Endodermal cell (in vitro differentiated cells): ENCODE measurements around the gene CEP85L. TPM values are rescaled to one million over a fixed set of nuclear protein-coding genes. Genes with fewer than 3 reads are reported as not detected.

Experiments used
- DNase-seq: peaks from one replicate; pipeline ENCODE4 v3.0.0-alpha.2; 2017
- H3K27ac ChIP-seq: 2 replicates; pipeline ENCODE4 v1.5.1; 2013; ENCODE audit warnings: mild to moderate bottlenecking, low read depth, low read length, moderate library complexity
- H3K27me3 ChIP-seq: 2 replicates; pipeline ENCODE4 v1.6.1; 2013; ENCODE audit warnings: mild to moderate bottlenecking, low read length, moderate library complexity; ENCODE audit not compliant: insufficient read depth, control insufficient read depth, poor library complexity, severe bottlenecking
- H3K36me3 ChIP-seq: 2 replicates; pipeline ENCODE4 v1.7.0; 2013; ENCODE audit warnings: mild to moderate bottlenecking, low read length, moderate library complexity; ENCODE audit not compliant: control insufficient read depth, insufficient read depth
- H3K4me1 ChIP-seq: one replicate; pipeline ENCODE4 v1.7.0; 2013; ENCODE audit warnings: low read length; ENCODE audit not compliant: control insufficient read depth, insufficient read depth
- H3K4me3 ChIP-seq: 2 replicates; pipeline ENCODE4 v1.5.1; 2013; ENCODE audit warnings: mild to moderate bottlenecking, low read length, moderate library complexity
- H3K9ac ChIP-seq: 2 replicates; pipeline ENCODE4 v1.6.1; 2013; ENCODE audit warnings: mild to moderate bottlenecking, low read length, moderate library complexity; ENCODE audit not compliant: poor library complexity, severe bottlenecking; ENCODE audit errors: extremely low read depth
- H3K9me3 ChIP-seq: 2 replicates; pipeline ENCODE4 v1.6.1; 2013; ENCODE audit warnings: mild to moderate bottlenecking, low read length, moderate library complexity; ENCODE audit not compliant: control insufficient read depth
- H3K27ac Mint-ChIP-seq: 2 replicates; pipeline ENCODE4 v1.8.0; 2020; ENCODE audit warnings: mixed read lengths
- H3K27me3 Mint-ChIP-seq: 2 replicates; pipeline ENCODE4 v1.8.0; 2021; ENCODE audit warnings: mild to moderate bottlenecking, mixed read lengths; ENCODE audit not compliant: insufficient read depth
- H3K36me3 Mint-ChIP-seq: 2 replicates; pipeline ENCODE4 v1.8.0; 2020; ENCODE audit warnings: low read depth, mixed read lengths
- H3K4me1 Mint-ChIP-seq: 2 replicates; pipeline ENCODE4 v1.8.0; 2020; ENCODE audit warnings: mixed read lengths
- H3K4me3 Mint-ChIP-seq: 2 replicates; pipeline ENCODE4 v1.8.0; 2020; ENCODE audit warnings: mild to moderate bottlenecking, moderate library complexity, mixed read lengths
- H3K9me3 Mint-ChIP-seq: 2 replicates; pipeline ENCODE4 v1.8.0; 2020; ENCODE audit warnings: mild to moderate bottlenecking, mixed read lengths
- WGBS, 2 experiments: methylation state at CpG; one replicate each; pipeline versions ENCODE4 v1.1.5 to v1.1.7; 2013; ENCODE audit warnings: missing lambda C conversion rate in 2 of 2, mixed read lengths in 1 of 2; ENCODE audit not compliant: insufficient coverage in 1 of 2, insufficient read length in 1 of 2; 5-methylcytosine and 5-hydroxymethylcytosine counted together
- total RNA-seq, 2 donors: library from RNA; stranded (reverse); fragmentation: NEBNext Ultra II Directional in 1 of 2; extraction: Animal tissue kit (Norgen Biotek cat#: 25700) in 1 of 2; gene quantifications; 2 replicates in 1 of 2; 3 replicates in 1 of 2; pipeline ENCODE4 v1.2.1, GENCODE V29; 2021
- TF ChIP-seq, protein P1 (sequence below): fragments of 200-600 bp; sonication (generic); conservative IDR thresholded peaks from 2 replicates; pipeline ENCODE4 v1.5.0; 2021; ENCODE audit warnings: antibody characterized with exemption, mild to moderate bottlenecking

Gene CEP85L
- total RNA-seq, 2 donors from 2014 or later, result 6.7 to 10.2 TPM

- Histone ChIP-seq H3K9me3 (peaks cover 19% of the 10 kb centered on the region), H3K4me1 (no peaks in the 10 kb centered on the region), H3K9ac (no peak overlapping the region), H3K36me3 (no peaks in the 10 kb centered on the region), H3K4me3 (no peak overlapping the region), H3K27ac (no peak overlapping the region), H3K27me3 (no peaks in the 10 kb centered on the region)
- TF ChIP-seq, protein P1, sequence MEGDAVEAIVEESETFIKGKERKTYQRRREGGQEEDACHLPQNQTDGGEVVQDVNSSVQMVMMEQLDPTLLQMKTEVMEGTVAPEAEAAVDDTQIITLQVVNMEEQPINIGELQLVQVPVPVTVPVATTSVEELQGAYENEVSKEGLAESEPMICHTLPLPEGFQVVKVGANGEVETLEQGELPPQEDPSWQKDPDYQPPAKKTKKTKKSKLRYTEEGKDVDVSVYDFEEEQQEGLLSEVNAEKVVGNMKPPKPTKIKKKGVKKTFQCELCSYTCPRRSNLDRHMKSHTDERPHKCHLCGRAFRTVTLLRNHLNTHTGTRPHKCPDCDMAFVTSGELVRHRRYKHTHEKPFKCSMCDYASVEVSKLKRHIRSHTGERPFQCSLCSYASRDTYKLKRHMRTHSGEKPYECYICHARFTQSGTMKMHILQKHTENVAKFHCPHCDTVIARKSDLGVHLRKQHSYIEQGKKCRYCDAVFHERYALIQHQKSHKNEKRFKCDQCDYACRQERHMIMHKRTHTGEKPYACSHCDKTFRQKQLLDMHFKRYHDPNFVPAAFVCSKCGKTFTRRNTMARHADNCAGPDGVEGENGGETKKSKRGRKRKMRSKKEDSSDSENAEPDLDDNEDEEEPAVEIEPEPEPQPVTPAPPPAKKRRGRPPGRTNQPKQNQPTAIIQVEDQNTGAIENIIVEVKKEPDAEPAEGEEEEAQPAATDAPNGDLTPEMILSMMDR, result no peak
- Mint-ChIP-seq H3K27me3 (no peaks in the 10 kb centered on the region), H3K9me3 (peaks cover 9% of the 10 kb centered on the region), H3K4me3 (no peak overlapping the region), H3K4me1 (peaks cover 4% of the 10 kb centered on the region), H3K36me3 (no peaks in the 10 kb centered on the region), H3K27ac (no peak overlapping the region)
- no peak for DNase-seq
- WGBS, 2 experiments, result 100% methylated on average over 1 of the region's 1 CpG; no CpG with 5 or more reads in 1 of the 2 experiments
Observed at GRCh38 chr6:118569498-118569897, 81.9 kb downstream of the CEP85L start.

GRCh38 chr6:118567974-118568373 lies 83.4 kb downstream of the CEP85L start:
- H3K27me3 Mint-ChIP-seq, result no peaks in the 10 kb centered on the region
- Histone ChIP-seq H3K27ac (no peak overlapping the region), H3K27me3 (no peaks in the 10 kb centered on the region), H3K4me1 (no peaks in the 10 kb centered on the region), H3K36me3 (no peaks in the 10 kb centered on the region), H3K9ac (no peak overlapping the region), H3K4me3 (no peak overlapping the region), H3K9me3 (peaks cover 4% of the 10 kb centered on the region)
- TF ChIP-seq, protein P1, result no peak
- peaks cover 4% of the 10 kb centered on the region for H3K4me1 Mint-ChIP-seq
- no peaks in the 10 kb centered on the region for H3K36me3 Mint-ChIP-seq
- no peaks in the 10 kb centered on the region for H3K9me3 Mint-ChIP-seq
- no peak overlapping the region for H3K4me3 Mint-ChIP-seq
- no peak for DNase-seq
- 95 to 100% methylated on average over 1 to 3 of the region's 3 CpGs for WGBS, 2 experiments
- no peak overlapping the region for H3K27ac Mint-ChIP-seq

DNA sequence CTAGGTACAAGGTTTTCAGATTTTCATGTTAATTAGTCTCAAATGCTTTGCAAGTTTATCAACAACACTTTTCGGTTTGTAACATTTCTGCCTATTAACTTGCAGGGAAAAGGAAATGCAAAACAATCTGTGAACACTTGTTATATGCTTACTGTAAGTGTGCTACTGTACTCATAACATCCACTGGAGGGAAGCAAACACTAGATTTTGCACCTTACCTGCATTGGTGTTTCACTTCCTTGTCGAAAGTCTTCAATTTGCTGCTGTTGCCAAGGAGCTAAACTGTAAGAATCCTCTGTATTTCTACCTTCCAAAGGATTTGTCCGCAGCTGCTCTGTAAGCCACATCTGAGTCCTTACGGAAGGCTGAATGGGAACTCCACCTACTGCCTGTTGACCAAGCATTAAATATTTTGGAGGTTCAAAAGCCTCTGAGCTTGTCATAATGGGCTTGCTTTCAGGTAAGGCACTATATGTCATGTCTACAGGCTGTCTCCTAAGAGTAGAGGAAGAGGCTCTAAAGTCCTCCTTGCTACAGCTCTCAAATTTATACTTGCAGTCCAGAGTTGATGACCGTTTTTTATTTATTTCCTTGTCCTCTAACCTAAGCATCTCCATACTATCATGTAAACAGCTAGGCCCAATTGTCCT lies 86.0 kb downstream of the CEP85L start:
- peaks cover 4% of the 10 kb centered on the region for H3K4me1 Mint-ChIP-seq
- Histone ChIP-seq H3K27me3 (no peaks in the 10 kb centered on the region), H3K4me1 (no peaks in the 10 kb centered on the region), H3K27ac (no peak overlapping the region), H3K4me3 (no peak overlapping the region), H3K9ac (no peak overlapping the region), H3K36me3 (no peaks in the 10 kb centered on the region), H3K9me3 (no peaks in the 10 kb centered on the region)
- no peaks in the 10 kb centered on the region for H3K27me3 Mint-ChIP-seq
- H3K9me3 Mint-ChIP-seq, result no peaks in the 10 kb centered on the region
- H3K36me3 Mint-ChIP-seq, result no peaks in the 10 kb centered on the region
- WGBS, 2 experiments, result 75 to 81% methylated on average over 4 to 5 of the region's 5 CpGs
- TF ChIP-seq, protein P1, result peak; percentile 77
- no peak overlapping the region for H3K27ac Mint-ChIP-seq
- H3K4me3 Mint-ChIP-seq, result no peak overlapping the region
- DNase-seq, result no peak
